Mesothelial cell of epicardium (in vitro differentiated cells): ENCODE data around the gene ADM2. TPM values are rescaled to one million over a fixed set of nuclear protein-coding genes. Genes with fewer than 3 reads are reported as not detected.

ENCODE experiments used
- DNase-seq, 2 experiments: peaks; one replicate each; pipeline ENCODE4 v3.0.0; 2021; ENCODE audit warnings: low spot score in 2 of 2; ENCODE audit not compliant: unreplicated experiment in 2 of 2
- H3K27ac Mint-ChIP-seq: 2 replicates; pipeline ENCODE4 v1.8.0; 2021; ENCODE audit warnings: mixed read lengths
- H3K27me3 Mint-ChIP-seq: 2 replicates; pipeline ENCODE4 v1.8.0; 2021; ENCODE audit warnings: low read depth, mixed read lengths
- H3K36me3 Mint-ChIP-seq: 2 replicates; pipeline ENCODE4 v1.8.0; 2021; ENCODE audit warnings: mixed read lengths
- H3K4me1 Mint-ChIP-seq: 2 replicates; pipeline ENCODE4 v1.8.0; 2021; ENCODE audit warnings: mixed read lengths
- H3K4me3 Mint-ChIP-seq: 2 replicates; pipeline ENCODE4 v1.8.0; 2021; ENCODE audit warnings: mild to moderate bottlenecking, moderate library complexity, mixed read lengths
- H3K9me3 Mint-ChIP-seq: 2 replicates; pipeline ENCODE4 v1.8.0; 2021; ENCODE audit warnings: mixed read lengths
- total RNA-seq: library from RNA; stranded (reverse); gene quantifications from 3 replicates; pipeline ENCODE4 v1.2.1, GENCODE V29; 2021
- TF ChIP-seq, protein P1 (sequence below): fragments of 200-600 bp; sonication (generic); IDR thresholded peaks from one replicate; pipeline ENCODE4 v1.5.0; 2021; ENCODE audit warnings: antibody characterized with exemption; ENCODE audit not compliant: unreplicated experiment

Gene ADM2
- total RNA-seq, 1 donor from 2014 or later: 1.4 TPM

DNA sequence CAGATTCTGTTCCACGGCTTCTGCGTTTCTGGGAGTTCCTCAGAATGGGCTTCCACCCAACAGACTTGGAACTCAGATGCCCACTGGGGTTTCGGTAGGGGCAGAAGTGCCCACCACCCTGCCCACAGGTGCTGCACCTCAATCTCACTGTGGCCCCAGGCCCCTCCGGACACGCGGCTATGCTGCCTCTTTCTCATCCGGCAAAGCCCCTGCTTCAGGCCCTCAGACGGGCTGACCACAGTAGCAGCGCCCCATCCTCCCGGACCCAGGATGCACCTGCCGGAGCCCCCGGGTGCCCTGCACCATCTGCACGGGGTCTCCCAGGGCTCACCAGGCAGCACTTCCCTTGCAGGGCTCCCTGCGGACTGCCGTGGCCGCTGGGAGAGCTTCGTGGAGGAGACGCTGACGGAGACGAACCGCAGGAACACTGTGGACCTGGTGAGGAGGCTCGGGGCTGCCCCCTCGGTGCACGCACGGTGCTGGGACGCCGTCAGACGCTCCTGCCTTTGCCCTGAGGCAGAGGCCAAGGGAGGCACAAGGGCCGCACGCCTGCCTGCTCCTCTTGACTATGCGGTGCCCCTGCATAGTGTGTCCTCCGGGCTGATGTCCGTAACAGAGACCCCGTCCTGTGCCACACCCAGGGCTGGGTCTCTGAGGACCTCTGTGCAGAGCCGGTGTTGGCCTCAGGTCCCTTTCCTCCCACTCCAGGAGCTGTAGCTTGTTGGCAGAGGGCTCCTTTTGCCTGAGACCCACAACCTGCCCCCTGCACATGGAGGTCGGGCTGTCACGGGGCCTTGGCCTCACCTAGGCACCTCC, 45.1 kb upstream of the ADM2 start:
- H3K27me3 Mint-ChIP-seq: no peaks in the 10 kb centered on the region
- no peak overlapping the region for H3K4me3 Mint-ChIP-seq
- TF ChIP-seq, protein P1, sequence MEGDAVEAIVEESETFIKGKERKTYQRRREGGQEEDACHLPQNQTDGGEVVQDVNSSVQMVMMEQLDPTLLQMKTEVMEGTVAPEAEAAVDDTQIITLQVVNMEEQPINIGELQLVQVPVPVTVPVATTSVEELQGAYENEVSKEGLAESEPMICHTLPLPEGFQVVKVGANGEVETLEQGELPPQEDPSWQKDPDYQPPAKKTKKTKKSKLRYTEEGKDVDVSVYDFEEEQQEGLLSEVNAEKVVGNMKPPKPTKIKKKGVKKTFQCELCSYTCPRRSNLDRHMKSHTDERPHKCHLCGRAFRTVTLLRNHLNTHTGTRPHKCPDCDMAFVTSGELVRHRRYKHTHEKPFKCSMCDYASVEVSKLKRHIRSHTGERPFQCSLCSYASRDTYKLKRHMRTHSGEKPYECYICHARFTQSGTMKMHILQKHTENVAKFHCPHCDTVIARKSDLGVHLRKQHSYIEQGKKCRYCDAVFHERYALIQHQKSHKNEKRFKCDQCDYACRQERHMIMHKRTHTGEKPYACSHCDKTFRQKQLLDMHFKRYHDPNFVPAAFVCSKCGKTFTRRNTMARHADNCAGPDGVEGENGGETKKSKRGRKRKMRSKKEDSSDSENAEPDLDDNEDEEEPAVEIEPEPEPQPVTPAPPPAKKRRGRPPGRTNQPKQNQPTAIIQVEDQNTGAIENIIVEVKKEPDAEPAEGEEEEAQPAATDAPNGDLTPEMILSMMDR: no peak
- H3K36me3 Mint-ChIP-seq: peaks cover 11% of the 10 kb centered on the region
- no peaks in the 10 kb centered on the region for H3K4me1 Mint-ChIP-seq
- H3K9me3 Mint-ChIP-seq: no peaks in the 10 kb centered on the region
- DNase-seq: no peak
- H3K27ac Mint-ChIP-seq: no peak overlapping the region

DNA sequence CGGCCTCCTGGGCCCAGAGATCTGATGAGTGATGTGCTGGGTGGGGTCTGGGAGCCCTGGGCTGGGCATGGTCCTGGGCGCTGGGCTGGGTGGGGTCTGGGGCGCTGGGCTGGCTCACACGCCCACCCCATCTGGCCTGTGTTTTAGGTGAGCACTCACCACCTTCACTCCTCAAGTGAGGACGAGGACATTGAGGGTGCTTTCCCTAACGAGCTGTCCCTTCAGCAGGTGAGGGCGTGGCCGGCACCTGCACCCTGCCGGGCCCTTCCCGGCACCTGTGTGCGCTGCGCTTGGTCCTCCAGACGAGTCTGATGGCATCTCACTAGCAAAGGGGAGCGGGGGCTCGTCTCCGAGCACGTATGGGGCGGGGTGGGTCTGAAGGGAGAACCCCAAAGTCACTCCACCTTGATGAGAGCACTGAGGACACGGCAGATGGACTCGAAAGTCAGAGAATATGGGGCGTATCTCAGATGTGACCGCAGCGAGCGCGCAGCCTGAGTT, 44.5 kb upstream of the ADM2 start:
- no peak for DNase-seq

DNA sequence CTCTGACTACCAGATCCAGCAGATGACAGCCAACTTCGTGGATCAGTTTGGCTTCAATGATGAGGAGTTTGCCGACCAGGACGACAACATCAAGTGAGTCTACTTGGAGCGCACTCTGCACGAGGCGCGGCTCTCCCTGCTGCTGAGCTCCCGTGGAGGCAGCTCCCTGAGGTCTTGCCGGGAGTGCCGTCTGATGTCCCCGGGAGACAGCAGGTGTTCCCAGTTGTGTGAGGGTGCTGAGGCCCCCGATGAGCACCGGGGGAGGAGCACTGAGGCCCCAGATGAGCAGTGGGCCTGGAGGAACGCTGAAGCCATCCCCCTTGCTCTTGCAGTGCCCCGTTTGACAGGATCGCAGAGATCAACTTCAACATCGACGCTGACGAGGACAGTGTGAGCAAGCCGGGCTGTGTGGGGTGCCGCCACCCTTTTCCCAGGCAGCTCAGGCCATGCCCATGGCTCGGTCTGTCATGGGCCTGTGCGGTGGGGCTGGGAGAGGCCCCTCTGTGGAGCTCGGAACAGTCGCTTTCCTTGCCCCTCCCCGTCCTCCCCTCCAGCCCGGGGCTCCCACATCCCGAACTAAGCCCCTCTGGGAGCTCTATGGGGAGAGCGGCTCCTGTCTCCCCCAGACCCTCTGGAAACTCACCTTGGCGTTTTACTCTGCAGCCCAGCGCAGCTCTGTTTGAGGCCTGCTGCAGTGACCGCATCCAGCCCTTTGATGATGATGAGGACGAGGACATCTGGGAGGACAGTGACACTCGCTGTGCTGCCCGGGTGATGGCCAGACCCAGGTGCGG, 43.6 kb upstream of the ADM2 start:
- no peak for DNase-seq
- Mint-ChIP-seq H3K27me3 (no peaks in the 10 kb centered on the region), H3K27ac (no peak overlapping the region), H3K36me3 (peaks cover 6% of the 10 kb centered on the region), H3K9me3 (no peaks in the 10 kb centered on the region), H3K4me1 (no peaks in the 10 kb centered on the region), H3K4me3 (no peak overlapping the region)
- TF ChIP-seq, protein P1: no peak

More for the DNA sequence above, 44.5 kb upstream of the ADM2 start:
- no peak overlapping the region for H3K27ac Mint-ChIP-seq
- H3K36me3 Mint-ChIP-seq: peaks cover 6% of the 10 kb centered on the region
- TF ChIP-seq, protein P1: no peak
- H3K4me3 Mint-ChIP-seq: no peak overlapping the region
- no peaks in the 10 kb centered on the region for H3K9me3 Mint-ChIP-seq
- H3K4me1 Mint-ChIP-seq: no peaks in the 10 kb centered on the region
- no peaks in the 10 kb centered on the region for H3K27me3 Mint-ChIP-seq

DNA sequence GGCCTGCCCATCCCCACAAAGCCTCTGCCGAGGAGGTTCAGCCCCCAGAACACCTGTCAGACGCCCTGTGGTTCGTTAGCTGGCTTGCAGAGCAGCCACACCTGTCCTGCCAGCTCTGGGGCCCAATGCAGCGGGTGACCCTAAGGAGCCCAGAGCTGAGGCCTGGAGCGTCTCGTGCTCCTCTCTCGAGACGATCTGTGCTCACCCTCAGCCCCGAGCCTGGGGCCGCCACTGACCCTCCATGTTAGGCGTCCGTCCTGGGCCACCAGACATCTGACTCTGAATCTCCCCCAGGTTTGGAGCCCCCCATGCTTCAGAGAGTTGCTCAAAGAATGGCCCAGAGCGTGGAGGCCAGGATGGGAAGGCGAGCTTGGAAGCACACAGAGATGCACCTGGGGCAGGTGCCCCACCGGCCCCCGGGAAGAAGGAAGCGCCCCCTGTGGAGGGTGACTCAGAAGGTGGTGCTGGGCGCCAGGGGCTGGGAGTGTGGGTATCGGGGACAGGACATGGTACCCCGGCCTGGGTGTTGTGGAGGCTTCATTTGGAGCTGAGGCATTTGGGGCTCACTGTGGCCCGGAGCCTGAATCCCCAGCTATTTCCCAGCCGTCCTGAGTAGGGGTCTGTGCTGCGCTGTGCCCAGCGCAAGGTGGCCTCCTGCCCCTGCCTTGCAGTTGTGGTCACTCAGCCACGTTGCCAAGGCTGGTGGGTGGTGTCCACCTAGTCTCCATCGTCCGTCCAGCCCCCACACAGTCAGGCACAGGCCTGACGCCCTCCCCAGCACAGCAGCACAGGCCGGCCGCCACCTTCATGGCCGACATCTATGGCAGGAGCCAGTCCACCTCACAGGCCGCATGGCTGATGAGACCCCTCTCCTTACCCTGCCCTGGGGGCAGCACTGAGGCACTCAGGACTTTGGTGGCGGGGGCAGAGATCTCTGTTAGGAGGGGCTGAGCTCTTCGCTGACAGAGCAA, 42.8 kb upstream of the ADM2 start:
- Mint-ChIP-seq H3K9me3 (no peaks in the 10 kb centered on the region), H3K27me3 (no peaks in the 10 kb centered on the region), H3K36me3 (peaks cover 6% of the 10 kb centered on the region), H3K27ac (no peak overlapping the region), H3K4me1 (no peaks in the 10 kb centered on the region), H3K4me3 (no peak overlapping the region)
- no peak for DNase-seq
- TF ChIP-seq, protein P1: no peak

DNA sequence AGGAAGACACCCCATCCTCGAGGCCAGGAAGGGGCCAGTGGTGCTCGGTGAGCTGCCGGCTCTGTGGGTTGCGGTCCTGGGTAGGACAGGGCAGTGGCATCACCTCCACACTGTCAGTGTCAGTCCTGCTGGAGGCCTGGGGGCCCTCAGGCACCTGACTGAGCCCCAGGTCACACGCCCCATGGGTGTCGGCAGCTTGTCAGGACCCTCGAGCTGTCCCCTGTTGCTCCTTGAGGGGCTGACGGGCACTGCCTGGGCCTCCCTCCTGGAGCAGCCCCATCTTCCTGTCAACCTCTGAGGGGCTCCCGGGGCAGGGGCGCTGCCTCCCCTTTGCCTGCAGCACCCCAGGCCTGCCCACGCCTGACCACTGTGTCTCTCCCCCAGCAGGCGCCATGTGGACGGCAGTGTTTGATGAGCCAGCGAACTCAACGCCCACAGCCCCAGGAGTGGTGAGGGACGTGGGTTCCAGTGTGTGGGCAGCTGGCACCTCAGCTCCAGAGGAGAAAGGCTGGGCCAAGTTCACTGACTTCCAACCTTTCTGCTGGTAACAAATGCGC, 42.0 kb upstream of the ADM2 start:
- TF ChIP-seq, protein P1: no peak
- Mint-ChIP-seq H3K4me1 (no peaks in the 10 kb centered on the region), H3K36me3 (peaks cover 6% of the 10 kb centered on the region), H3K9me3 (no peaks in the 10 kb centered on the region), H3K27me3 (no peaks in the 10 kb centered on the region), H3K27ac (no peak overlapping the region), H3K4me3 (no peak overlapping the region)
- no peak for DNase-seq
